K562 (cell line): ENCODE results near the gene ARHGDIA. TPM values are rescaled to one million over a fixed set of nuclear protein-coding genes. Genes with fewer than 3 reads are reported as not detected.

ENCODE experiments used
- ATAC-seq: fragments of 200-7000 bp; cut with Tn5 transposase; 3 replicates; pipeline ENCODE4 v1.9.1; 2020; ENCODE audit warnings: moderate library complexity
- BruUV-seq: library from RNA; stranded (reverse); fragments of 400-500 nt; replicated peaks from 2 replicates; lab custom pipeline; 2021; lab: Mats Ljungman, UMichigan
- CTCF ChIA-PET: fragments of 300-600 bp; formaldehyde crosslinking; extraction: SDS; loops from one replicate; lab custom pipeline; 2021; ENCODE audit warnings: low intra/inter-chr PET ratio; lab: Yijun Ruan, JAX
- POLR2A ChIA-PET: fragments of 300-600, 350-650 bp; sonication (Branson Sonifier 250); formaldehyde crosslinking; extraction: SDS; loops from one replicate; lab custom pipeline; 2021; ENCODE audit warnings: antibody characterized with exemption, inconsistent platforms; lab: Yijun Ruan, JAX
- DNase-seq, 4 experiments: peaks; one replicate each; pipeline versions ENCODE4 v3.0.0 to v3.0.0-alpha.2; 2011 to 2018; ENCODE audit warnings: low spot score in 3 of 4, mixed read lengths in 3 of 4; ENCODE audit errors: extremely low read depth in 1 of 4
- FAIRE-seq: peaks from 2 replicates; lab custom pipeline; 2011; peaks lifted over from hg19 to GRCh38; lab: Jason Lieb, UNC
- H2AFZ ChIP-seq: 2 replicates; pipeline ENCODE4 v1.6.0; 2011; ENCODE audit warnings: low read depth, low read length, control low read depth, inconsistent platforms
- H3K27ac ChIP-seq: fragments of 200-600 bp; 3 replicates; pipeline ENCODE4 v1.8.0; 2011; ENCODE audit warnings: low read depth, mild to moderate bottlenecking, control low read depth, inconsistent platforms, low read length, moderate library complexity, mixed read lengths; ENCODE audit errors: extremely low read depth
- H3K27me3 ChIP-seq, 2 experiments: fragments of 300-600 bp in 1 of 2; 2 replicates in 1 of 2; 3 replicates in 1 of 2; pipeline versions ENCODE4 v1.6.0 to v1.8.0; 2011; ENCODE audit warnings: inconsistent platforms in 2 of 2, low read length in 2 of 2, mild to moderate bottlenecking in 1 of 2, mixed read lengths in 1 of 2, moderate library complexity in 1 of 2; ENCODE audit not compliant: control insufficient read depth in 2 of 2, insufficient read depth in 2 of 2
- H3K36me3 ChIP-seq: fragments of 300-600 bp; 3 replicates; pipeline ENCODE4 v1.8.0; 2011; ENCODE audit warnings: mild to moderate bottlenecking, low read length, inconsistent platforms; ENCODE audit not compliant: control insufficient read depth, insufficient read depth
- H3K4me1 ChIP-seq, 2 experiments: fragments of 200-600 bp in 1 of 2; replicated peaks in 1 of 2; 2 replicates in 1 of 2; 3 replicates in 1 of 2; pipeline versions ENCODE4 v1.5.1 to v1.8.0; 2011; ENCODE audit warnings: inconsistent platforms in 2 of 2, low read length in 2 of 2, mild to moderate bottlenecking in 1 of 2, mixed read lengths in 1 of 2, moderate library complexity in 1 of 2; ENCODE audit not compliant: control insufficient read depth in 2 of 2, insufficient read depth in 2 of 2
- H3K4me2 ChIP-seq: 2 replicates; pipeline ENCODE4 v1.6.1; 2011; ENCODE audit warnings: low read length, control low read depth, inconsistent platforms, mixed read lengths; ENCODE audit not compliant: insufficient read depth
- H3K4me3 ChIP-seq: fragments of 200-600 bp; sonication (generic), shearing (Covaris generic); 2 replicates; pipeline ENCODE4 v1.5.1; 2016; ENCODE audit warnings: control low read depth, inconsistent platforms
- H3K79me2 ChIP-seq: fragments of 200-600 bp; 3 replicates; pipeline ENCODE4 v1.8.0; 2011; ENCODE audit warnings: low read length, inconsistent platforms; ENCODE audit not compliant: control insufficient read depth, insufficient read depth
- H3K9ac ChIP-seq, 2 experiments: 2 replicates each; pipeline versions ENCODE4 v1.6.0 to v1.6.1; 2011; ENCODE audit warnings: low read depth in 2 of 2, low read length in 2 of 2, control low read depth in 1 of 2, inconsistent platforms in 1 of 2, mild to moderate bottlenecking in 1 of 2, mixed read lengths in 1 of 2; ENCODE audit not compliant: insufficient read depth in 1 of 2
- H3K9me1 ChIP-seq: one replicate; pipeline ENCODE4 v1.6.0; 2011; ENCODE audit warnings: inconsistent platforms, mild to moderate bottlenecking, low read length, moderate library complexity; ENCODE audit not compliant: control insufficient read depth, insufficient read depth
- H3K9me3 ChIP-seq: replicated peaks from 2 replicates; pipeline ENCODE4 v1.5.1; 2011; ENCODE audit warnings: low read depth, low read length, inconsistent platforms; ENCODE audit not compliant: control insufficient read depth, insufficient read depth
- H4K20me1 ChIP-seq: replicated peaks from 2 replicates; pipeline ENCODE4 v1.6.1; 2011; ENCODE audit warnings: low read length, inconsistent platforms, mixed read lengths; ENCODE audit not compliant: control insufficient read depth, insufficient read depth
- CTBP1 ChIP-seq: fragments of 450-650 bp; IDR thresholded peaks from 2 replicates; pipeline ENCODE4 v1.6.1; 2016; ENCODE audit warnings: borderline replicate concordance
- E4F1 ChIP-seq: fragments of 250-450 bp; sonication (Bioruptor Pico); IDR thresholded peaks from 2 replicates; pipeline ENCODE4 v1.5.0; 2021; ENCODE audit warnings: mild to moderate bottlenecking, borderline replicate concordance
- NR2C2 ChIP-seq, 2 experiments: fragments of 200-800 bp in 1 of 2; sonication (Bioruptor generic) in 1 of 2; sonication (generic) in 1 of 2; formaldehyde crosslinking in 1 of 2; IDR thresholded peaks; 2 replicates each; pipeline versions ENCODE4 v1.6.1 to v1.8.0; 2016 to 2022; ENCODE audit warnings: mild to moderate bottlenecking in 1 of 2, missing compliant biosample characterization in 1 of 2, missing genetic modification characterization in 1 of 2, missing genetic modification reagents in 1 of 2
- POLR2A ChIP-seq: fragments of 450-650 bp; conservative IDR thresholded peaks from 2 replicates; pipeline ENCODE4 v1.6.1; 2016
- POLR2AphosphoS2 ChIP-seq: IDR thresholded peaks from 2 replicates; pipeline ENCODE4 v1.6.1; 2012; ENCODE audit warnings: low read length, improper control_type of control experiment
- POLR2AphosphoS5 ChIP-seq: IDR thresholded peaks from 2 replicates; pipeline ENCODE4 v1.6.1; 2011; ENCODE audit warnings: mild to moderate bottlenecking, low read depth, low read length, moderate library complexity; ENCODE audit not compliant: control insufficient read depth, insufficient read depth
- POLR2B ChIP-seq: fragments of 450-650 bp; IDR thresholded peaks from 2 replicates; pipeline ENCODE4 v1.6.1; 2018; ENCODE audit warnings: low read depth; ENCODE audit not compliant: partially characterized antibody
- POLR2G ChIP-seq: fragments of 200-400 bp; formaldehyde crosslinking; IDR thresholded peaks from 2 replicates; pipeline ENCODE4 v1.6.1; 2017; ENCODE audit warnings: low read depth, mild to moderate bottlenecking, antibody characterized with exemption, low read length, moderate library complexity
- PREB ChIP-seq: sonication (generic); formaldehyde crosslinking; IDR thresholded peaks from 2 replicates; pipeline ENCODE4 v1.8.1; 2023; ENCODE audit warnings: mild to moderate bottlenecking, missing genetic modification reagents
- RBFOX2 ChIP-seq: fragments of 200-400 bp; formaldehyde crosslinking; IDR thresholded peaks from 2 replicates; pipeline ENCODE4 v1.6.1; 2017; ENCODE audit warnings: low read depth, mild to moderate bottlenecking, low read length, moderate library complexity
- SIN3B ChIP-seq: fragments of 450-650 bp; IDR thresholded peaks from 2 replicates; pipeline ENCODE4 v1.6.1; 2017; ENCODE audit warnings: low read depth, mild to moderate bottlenecking, moderate library complexity
- SUPT5H ChIP-seq: fragments of 450-650 bp; IDR thresholded peaks from 2 replicates; pipeline ENCODE4 v1.6.1; 2016
- ZFX ChIP-seq: sonication (generic); formaldehyde crosslinking; IDR thresholded peaks from 2 replicates; pipeline ENCODE4 v1.8.0; 2022; ENCODE audit warnings: mild to moderate bottlenecking, missing genetic modification reagents, moderate library complexity
- ZNF518B ChIP-seq: fragments of 250-450 bp; sonication (Bioruptor Pico); IDR thresholded peaks from 2 replicates; pipeline ENCODE4 v1.5.0; 2021; ENCODE audit warnings: mild to moderate bottlenecking, moderate library complexity
- WGBS: fragments of 100-300 bp; shearing (Covaris generic); methylation state at CpG from one replicate; pipeline ENCODE4 v1.1.6; 2016; ENCODE audit warnings: low coverage, mixed read lengths; ENCODE audit not compliant: insufficient coverage; ENCODE audit errors: missing lambda C conversion rate; 5-methylcytosine and 5-hydroxymethylcytosine counted together
- in situ Hi-C: fragments of 300-500 bp; cut with MboI; formaldehyde crosslinking; loops from 4 replicates; pipeline ENCODE4 v1.15.0; 2018; ENCODE audit warnings: inconsistent platforms, mixed read lengths
- intact Hi-C: fragments of 100-400 bp; cut with micrococcal nuclease; formaldehyde crosslinking; loops from 2 replicates; pipeline ENCODE4 v1.14.2; 2022
- polyA plus RNA-seq, 8 experiments: library from polyadenylated mRNA; depleted of rRNA in 4 of 8; stranded (reverse) in 5 of 8; unstranded in 3 of 8; fragments of >200 nt; fragmentation: Nextera tagmentation in 2 of 8; fragmentation: Illumina TruSeq in 1 of 8; extraction: Ambion mirVana in 2 of 8; extraction: Trizol in 1 of 8; gene quantifications; 2 replicates each; pipeline versions ENCODE4 v1.2.1 to v1.2.3, GENCODE V29; 2011 to 2014; ENCODE audit warnings: inconsistent platforms in 1 of 8, missing spikeins in 1 of 8
- total RNA-seq, 7 experiments: library from RNA; depleted of rRNA in 6 of 7; stranded (reverse); fragments of >200 nt in 6 of 7; fragmentation: Illumina TruSeq in 2 of 7; extraction: Trizol in 2 of 7; gene quantifications; 2 replicates each; pipeline versions ENCODE4 v1.2.1 to v1.2.3, GENCODE V29; 2011 to 2021; ENCODE audit warnings: low replicate concordance in 1 of 7

The ARHGDIA gene
- total and polyA plus RNA-seq, 9 of the 15 experiments (the other 6 are each of a cell fraction or from before 2014, with no cell fraction given), result 9.6 to 340 (median 97.6) TPM

GRCh38 chr17:81842725-81843504 is 28.2 kb downstream of the ARHGDIA start:
- H3K9me1 ChIP-seq, result no peaks in the 10 kb centered on the region
- H2AFZ ChIP-seq, result no peak overlapping the region
- DNase-seq (no peak), FAIRE-seq (no peak), ATAC-seq (peak; percentile 39)
- no peak overlapping the region for H3K4me3 ChIP-seq
- POLR2A ChIA-PET, result interaction anchor here (0.8 to 8.0 kb wide), 7 partner anchors 10 to 190 kb away, joined by 3 to 85 read pairs (median 21); partner anchors contain the start of genes MCRIP1 and P4HB
- no peaks in the 10 kb centered on the region for H3K27me3 ChIP-seq
- H3K79me2 ChIP-seq, result no peaks in the 10 kb centered on the region
- intact Hi-C loops, result no loop called here
- H3K4me2 ChIP-seq, result no peak overlapping the region
- H3K36me3 ChIP-seq, result peaks cover 54% of the 10 kb centered on the region; the same call in 2 of the 3 replicates
- peaks cover 13% of the 10 kb centered on the region for H4K20me1 ChIP-seq
- in situ Hi-C loops, result no loop called here
- H3K27ac ChIP-seq, result no peak overlapping the region
- peaks cover 4 to 54% of the 10 kb centered on the region in 2 experiments; a peak in 4 of 5 replicates for H3K4me1 ChIP-seq
- BruUV-seq, result no TSS peak
- CTCF ChIA-PET, result no interaction called here
- H3K9me3 ChIP-seq, result no peaks in the 10 kb centered on the region
- 72% methylated on average over 18 of the region's 21 CpGs for WGBS
- peak overlapping the region in 1 of 2 experiments; percentile 24; a peak in 2 of 4 replicates for H3K9ac ChIP-seq
- peak; percentile 78; the same call in 1 of the 2 replicates for TF ChIP-seq SUPT5H
- 0 out of 2 replicates have a peak, but pooled peaks have one; percentile 22 for TF ChIP-seq POLR2AphosphoS5
- no peak for TF ChIP-seq E4F1 (CRISPR knock-in tag)
- TF ChIP-seq CTBP1, result peak; percentile 21; the same call in 1 of the 2 replicates
- peak; percentile 72 for TF ChIP-seq POLR2A
- peak; percentile 61 for TF ChIP-seq RBFOX2
- peak; percentile 74; the same call in 1 of the 2 replicates for TF ChIP-seq POLR2G
- peak; percentile 82 for TF ChIP-seq POLR2B
- TF ChIP-seq PREB (CRISPR knock-in tag), result 0 out of 2 replicates have a peak, but pooled peaks have one; percentile 37
- TF ChIP-seq ZNF518B (CRISPR knock-in tag), result no peak
- peak; percentile 19; the same call in 1 of the 2 replicates for TF ChIP-seq ZFX (CRISPR knock-in tag)
- no peak for TF ChIP-seq NR2C2 (CRISPR knock-in tag; IDR thresholded peaks at IDR 0.05)
- TF ChIP-seq NR2C2 (tag; IDR thresholded peaks at IDR 0.05), result peak; percentile 30; the same call in 1 of the 2 replicates
- TF ChIP-seq SIN3B, result no peak
- TF ChIP-seq POLR2AphosphoS2, result peak; percentile 95
